Measurements from ENCODE around the gene SLC16A9.

- TF ChIP-seq, protein P1, sequence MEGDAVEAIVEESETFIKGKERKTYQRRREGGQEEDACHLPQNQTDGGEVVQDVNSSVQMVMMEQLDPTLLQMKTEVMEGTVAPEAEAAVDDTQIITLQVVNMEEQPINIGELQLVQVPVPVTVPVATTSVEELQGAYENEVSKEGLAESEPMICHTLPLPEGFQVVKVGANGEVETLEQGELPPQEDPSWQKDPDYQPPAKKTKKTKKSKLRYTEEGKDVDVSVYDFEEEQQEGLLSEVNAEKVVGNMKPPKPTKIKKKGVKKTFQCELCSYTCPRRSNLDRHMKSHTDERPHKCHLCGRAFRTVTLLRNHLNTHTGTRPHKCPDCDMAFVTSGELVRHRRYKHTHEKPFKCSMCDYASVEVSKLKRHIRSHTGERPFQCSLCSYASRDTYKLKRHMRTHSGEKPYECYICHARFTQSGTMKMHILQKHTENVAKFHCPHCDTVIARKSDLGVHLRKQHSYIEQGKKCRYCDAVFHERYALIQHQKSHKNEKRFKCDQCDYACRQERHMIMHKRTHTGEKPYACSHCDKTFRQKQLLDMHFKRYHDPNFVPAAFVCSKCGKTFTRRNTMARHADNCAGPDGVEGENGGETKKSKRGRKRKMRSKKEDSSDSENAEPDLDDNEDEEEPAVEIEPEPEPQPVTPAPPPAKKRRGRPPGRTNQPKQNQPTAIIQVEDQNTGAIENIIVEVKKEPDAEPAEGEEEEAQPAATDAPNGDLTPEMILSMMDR (IDR thresholded peaks at IDR 0.05) = no peak
- no peak for TF ChIP-seq POLR2AphosphoS5 (IDR thresholded peaks at IDR 0.05)
- no peak for TF ChIP-seq POLR2A (IDR thresholded peaks at IDR 0.05; ENCODE audit: low read depth)
These were observed 14.7 kb downstream of the SLC16A9 start for GRCh38 chr10:59694936-59695335.

Measured in esophagus muscularis mucosa (tissue), 3 donors.